Measurements from ENCODE around the gene CTNNAL1.

GRCh38 chr9:109010746-109011145, 2.6 kb downstream of the CTNNAL1 start:
- TF ChIP-seq CTCF (conservative IDR thresholded peaks at IDR 0.05 in 1 of 2, IDR thresholded peaks at IDR 0.05 in 1 of 2; ENCODE audit: extremely low read depth in 1 of 2, insufficient read depth in 1 of 2, low read depth in 1 of 2, low read length in 2 of 2), result no peak
- TF ChIP-seq EZH2 (IDR thresholded peaks at IDR 0.05; ENCODE audit: borderline replicate concordance, low read length), result no peak
